Ascending aorta (tissue), 2 donors: ENCODE results near the gene MLIP. TPM values are rescaled to one million over a fixed set of nuclear protein-coding genes. Genes with fewer than 3 reads are reported as not detected.

Experiments
- DNase-seq, 2 donors: peaks; one replicate each; pipeline ENCODE4 v3.0.0-alpha.2; 2019; ENCODE audit warnings: low spot score in 2 of 2
- H3K27ac ChIP-seq, 2 donors: fragments of 200-600 bp; sonication (generic); one replicate each; pipeline ENCODE4 v1.5.1; 2016 to 2017; ENCODE audit warnings: mild to moderate bottlenecking in 1 of 2
- H3K27me3 ChIP-seq: fragments of 200-600 bp; sonication (generic); one replicate; pipeline ENCODE4 v1.5.1; 2017
- H3K36me3 ChIP-seq, 2 donors: fragments of 200-600 bp; sonication (generic); one replicate each; pipeline ENCODE4 v1.5.1; 2016
- H3K4me1 ChIP-seq, 2 donors: fragments of 200-600 bp; sonication (generic); one replicate each; pipeline ENCODE4 v1.5.1; 2016 to 2017; ENCODE audit warnings: mild to moderate bottlenecking in 1 of 2
- H3K4me3 ChIP-seq, 2 donors: fragments of 200-600 bp; sonication (generic); one replicate each; pipeline ENCODE4 v1.5.1; 2016 to 2017; ENCODE audit warnings: mild to moderate bottlenecking in 1 of 2
- H3K9me3 ChIP-seq, 2 donors: fragments of 200-600 bp; sonication (generic); one replicate each; pipeline ENCODE4 v1.5.1; 2016
- CTCF ChIP-seq, 3 experiments: fragments of 200-600 bp in 2 of 3; fragments of 450-650 bp in 1 of 3; sonication (generic) in 2 of 3; IDR thresholded peaks; one replicate each; pipeline ENCODE4 v1.5.1; 2016 to 2019; ENCODE audit warnings: antibody characterized with exemption in 3 of 3, mild to moderate bottlenecking in 1 of 3, moderate library complexity in 1 of 3
- intact Hi-C: fragments of 100-400 bp; cut with DNase I; formaldehyde crosslinking; loops from one replicate; pipeline ENCODE4 v1.15.1; 2023
- total RNA-seq: library from RNA; depleted of rRNA; stranded (reverse); fragments of >200 nt; gene quantifications from one replicate; pipeline ENCODE4 v1.1.0, GENCODE V29; 2016

The MLIP gene
- total RNA-seq, 1 donor from 2014 or later, result not detected

- no peaks in the 10 kb centered on the region for H3K27me3 ChIP-seq
- no peak overlapping the region for H3K4me3 ChIP-seq
- peaks cover 0 to 3% of the 10 kb centered on the region in 2 donors for H3K4me1 ChIP-seq
- no peak overlapping the region for H3K27ac ChIP-seq
- no peaks in the 10 kb centered on the region for H3K9me3 ChIP-seq
- intact Hi-C loops, result no loop called here
- no peak for TF ChIP-seq CTCF (IDR thresholded peaks at IDR 0.05)
- no peaks in the 10 kb centered on the region for H3K36me3 ChIP-seq
- DNase-seq, result no peak
Measured at GRCh38 chr6:54133186-54133585, 21.9 kb downstream of the MLIP start.

- no peak overlapping the region for H3K27ac ChIP-seq
- H3K27me3 ChIP-seq, result no peaks in the 10 kb centered on the region
- no peaks in the 10 kb centered on the region for H3K36me3 ChIP-seq
- no peaks in the 10 kb centered on the region for H3K9me3 ChIP-seq
- no peak for DNase-seq
- H3K4me3 ChIP-seq, result no peak overlapping the region
- peaks cover 0 to 3% of the 10 kb centered on the region in 2 donors for H3K4me1 ChIP-seq
- no peak for TF ChIP-seq CTCF (IDR thresholded peaks at IDR 0.05)
- intact Hi-C loops, result no loop called here
Measured at GRCh38 chr6:54134935-54135334, 23.7 kb downstream of the MLIP start.

GRCh38 chr6:54135665-54136369, 24.6 kb downstream of the MLIP start:
- Histone ChIP-seq H3K4me3 (no peak overlapping the region), H3K4me1 (peaks cover 0 to 3% of the 10 kb centered on the region in 2 donors), H3K27me3 (no peaks in the 10 kb centered on the region), H3K36me3 (no peaks in the 10 kb centered on the region), H3K27ac (no peak overlapping the region), H3K9me3 (no peaks in the 10 kb centered on the region)
- intact Hi-C loops, result no loop called here
- TF ChIP-seq CTCF (IDR thresholded peaks at IDR 0.05), result no peak
- DNase-seq, result no peak

GRCh38 chr6:54138795-54139194, 27.6 kb downstream of the MLIP start:
- DNase-seq, result no peak
- H3K4me3 ChIP-seq, result no peak overlapping the region
- no peaks in the 10 kb centered on the region for H3K27me3 ChIP-seq
- H3K9me3 ChIP-seq, result no peaks in the 10 kb centered on the region
- no peak overlapping the region for H3K27ac ChIP-seq
- TF ChIP-seq CTCF (IDR thresholded peaks at IDR 0.05), result no peak
- H3K4me1 ChIP-seq, result peaks cover 0 to 3% of the 10 kb centered on the region in 2 donors
- intact Hi-C loops, result no loop called here
- no peaks in the 10 kb centered on the region for H3K36me3 ChIP-seq

GRCh38 chr6:54140811-54141210, 29.6 kb downstream of the MLIP start:
- TF ChIP-seq CTCF (IDR thresholded peaks at IDR 0.05), result no peak
- no peak for DNase-seq
- H3K9me3 ChIP-seq, result no peaks in the 10 kb centered on the region
- no peaks in the 10 kb centered on the region for H3K4me1 ChIP-seq
- intact Hi-C loops, result no loop called here
- no peak overlapping the region for H3K27ac ChIP-seq
- H3K4me3 ChIP-seq, result no peak overlapping the region
- H3K27me3 ChIP-seq, result no peaks in the 10 kb centered on the region
- no peaks in the 10 kb centered on the region for H3K36me3 ChIP-seq
